HFF-Myc (cell line): ENCODE measurements around the gene SWI5.

Experiments used
- DNase-seq: peaks from one replicate; pipeline ENCODE4 v3.0.0-alpha.2; 2011; ENCODE audit warnings: low read depth; ENCODE audit errors: extremely low read depth
- H3K4me3 ChIP-seq: replicated peaks from 2 replicates; pipeline ENCODE4 v1.5.1; 2011; ENCODE audit warnings: low read depth, mild to moderate bottlenecking, control low read depth, low read length
- TF ChIP-seq, protein P1 (sequence below): IDR thresholded peaks from 2 replicates; pipeline ENCODE4 v1.5.1; 2012; ENCODE audit warnings: mild to moderate bottlenecking, low read depth, low read length, control low read depth; ENCODE audit errors: missing control alignments

Gene SWI5

GRCh38 chr9:128280084-128280622, 4.1 kb downstream of the SWI5 start:
- TF ChIP-seq, protein P1, sequence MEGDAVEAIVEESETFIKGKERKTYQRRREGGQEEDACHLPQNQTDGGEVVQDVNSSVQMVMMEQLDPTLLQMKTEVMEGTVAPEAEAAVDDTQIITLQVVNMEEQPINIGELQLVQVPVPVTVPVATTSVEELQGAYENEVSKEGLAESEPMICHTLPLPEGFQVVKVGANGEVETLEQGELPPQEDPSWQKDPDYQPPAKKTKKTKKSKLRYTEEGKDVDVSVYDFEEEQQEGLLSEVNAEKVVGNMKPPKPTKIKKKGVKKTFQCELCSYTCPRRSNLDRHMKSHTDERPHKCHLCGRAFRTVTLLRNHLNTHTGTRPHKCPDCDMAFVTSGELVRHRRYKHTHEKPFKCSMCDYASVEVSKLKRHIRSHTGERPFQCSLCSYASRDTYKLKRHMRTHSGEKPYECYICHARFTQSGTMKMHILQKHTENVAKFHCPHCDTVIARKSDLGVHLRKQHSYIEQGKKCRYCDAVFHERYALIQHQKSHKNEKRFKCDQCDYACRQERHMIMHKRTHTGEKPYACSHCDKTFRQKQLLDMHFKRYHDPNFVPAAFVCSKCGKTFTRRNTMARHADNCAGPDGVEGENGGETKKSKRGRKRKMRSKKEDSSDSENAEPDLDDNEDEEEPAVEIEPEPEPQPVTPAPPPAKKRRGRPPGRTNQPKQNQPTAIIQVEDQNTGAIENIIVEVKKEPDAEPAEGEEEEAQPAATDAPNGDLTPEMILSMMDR: no peak
- DNase-seq: no peak
- H3K4me3 ChIP-seq: no peak overlapping the region

GRCh38 chr9:128282500-128282899, 6.4 kb downstream of the SWI5 start:
- H3K4me3 ChIP-seq: no peak overlapping the region
- no peak for DNase-seq
- TF ChIP-seq, protein P1: no peak

DNA sequence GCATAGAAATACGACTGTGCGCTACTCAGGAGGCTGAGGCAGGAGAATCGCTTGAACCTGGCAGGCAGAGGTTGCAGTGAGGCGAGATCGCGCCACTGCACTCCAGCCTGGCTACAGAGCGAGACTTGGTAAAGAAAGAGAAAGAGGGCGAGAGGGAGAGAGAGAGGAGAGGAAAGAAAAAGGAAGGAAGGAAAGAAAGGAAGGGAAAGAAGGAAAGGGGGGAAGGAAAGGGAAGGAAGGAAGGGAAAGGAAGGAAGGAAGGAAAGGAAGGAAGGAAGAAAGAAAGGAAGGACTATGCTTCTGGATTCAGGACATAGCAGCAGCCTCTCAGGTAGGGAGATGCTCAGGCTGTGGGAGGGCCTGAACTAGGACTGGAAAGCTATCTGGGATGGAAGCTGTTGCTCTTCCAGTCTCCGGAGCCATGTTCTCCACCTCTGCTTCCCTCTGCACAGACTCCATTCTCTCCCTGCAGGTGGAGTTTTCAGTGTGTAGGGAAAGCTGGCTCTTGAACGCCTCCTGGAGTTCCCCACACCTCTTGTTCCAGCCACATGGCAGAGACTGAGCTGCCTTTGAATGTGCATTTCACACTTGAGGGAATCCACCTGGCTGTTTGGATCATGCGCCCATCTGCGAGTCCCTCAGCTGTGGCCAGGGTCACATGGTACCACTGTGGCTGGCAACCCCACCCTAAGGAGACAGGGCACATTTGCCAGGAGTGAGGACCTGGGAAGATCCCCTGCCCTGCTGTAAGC, 9.1 kb downstream of the SWI5 start:
- H3K4me3 ChIP-seq: no peak overlapping the region
- DNase-seq: no peak
- TF ChIP-seq, protein P1: no peak

DNA sequence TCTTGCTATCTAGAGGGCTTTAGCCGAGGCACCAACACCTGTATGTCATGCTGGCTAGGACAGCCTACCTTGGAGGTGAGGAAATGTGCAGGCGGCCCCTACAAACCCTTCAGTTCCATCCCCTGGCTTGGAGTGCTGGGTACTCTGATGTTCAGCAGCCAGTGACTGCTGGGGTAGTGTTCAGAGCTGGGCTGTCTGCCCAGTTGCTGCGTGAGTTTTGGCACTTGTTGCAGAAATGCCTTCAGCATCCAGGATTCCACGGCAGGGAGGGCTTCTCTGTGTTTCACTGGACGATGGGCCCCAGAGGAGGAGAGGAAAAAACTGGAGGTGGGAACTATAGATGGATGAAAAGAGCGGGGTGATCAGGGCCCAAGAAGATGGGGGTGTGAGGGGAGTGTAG, 10.4 kb downstream of the SWI5 start:
- no peak for DNase-seq
- TF ChIP-seq, protein P1: no peak
- no peak overlapping the region for H3K4me3 ChIP-seq

- TF ChIP-seq, protein P1: no peak
- no peak for DNase-seq
- H3K4me3 ChIP-seq: no peak overlapping the region
These were observed 12.4 kb downstream of the SWI5 start for GRCh38 chr9:128288273-128289004.

DNA sequence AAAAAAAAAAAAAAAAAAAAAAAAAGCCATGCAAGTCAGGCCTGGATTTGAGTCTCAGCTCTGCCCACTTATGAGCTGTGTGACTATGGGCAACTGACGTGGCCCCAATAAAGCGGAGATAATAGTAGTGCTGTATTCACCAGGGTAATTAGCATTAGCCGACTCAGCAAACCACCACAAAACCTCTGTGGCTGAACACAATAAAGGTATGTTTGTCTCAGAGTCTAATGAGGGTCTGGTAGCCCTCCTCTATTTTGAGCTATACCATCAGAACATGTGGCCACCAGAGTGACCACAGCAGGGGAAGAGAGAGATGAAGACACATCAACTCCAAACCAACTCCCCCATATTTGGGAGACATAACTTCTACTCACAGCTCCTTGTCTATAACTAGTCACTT, 15.9 kb downstream of the SWI5 start:
- H3K4me3 ChIP-seq: no peak overlapping the region
- DNase-seq: no peak
- TF ChIP-seq, protein P1: no peak
